HG02981 (cell line): ENCODE measurements around the gene UNC13A.
"Not testable (repeated sequence)": the region's sequence is repeated elsewhere in the genome, so short reads cannot be mapped to it uniquely, and the experiment has no call there.

Experiments used
- ATAC-seq: cut with Tn5 transposase; IDR thresholded peaks from one replicate; pipeline ENCODE4 v1.9.1; 2021; ENCODE audit warnings: mild to moderate bottlenecking, moderate library complexity; ENCODE audit not compliant: unreplicated experiment

UNC13A gene

GRCh38 chr19:17606590-17607185 is 81.5 kb downstream of the UNC13A start:
- no peak for ATAC-seq

- ATAC-seq = peak; percentile 76
These were observed 82.2 kb downstream of the UNC13A start for GRCh38 chr19:17605761-17606589.

- no peak for ATAC-seq
These were observed 83.0 kb downstream of the UNC13A start for GRCh38 chr19:17605117-17605516.

- ATAC-seq = no peak
These were observed 83.7 kb downstream of the UNC13A start for GRCh38 chr19:17604372-17605025.

GRCh38 chr19:17602872-17603510 is 85.2 kb downstream of the UNC13A start:
- ATAC-seq = no peak

GRCh38 chr19:17602217-17602616 is 85.9 kb downstream of the UNC13A start:
- ATAC-seq = no peak

- ATAC-seq = no peak
These were observed 86.5 kb downstream of the UNC13A start for GRCh38 chr19:17601683-17602082.

- no peak for ATAC-seq
These were observed 88.4 kb downstream of the UNC13A start for GRCh38 chr19:17599780-17600179.

GRCh38 chr19:17598953-17599352 is 89.2 kb downstream of the UNC13A start:
- ATAC-seq = no peak

- ATAC-seq = not testable (repeated sequence)
These were observed 90.1 kb downstream of the UNC13A start for GRCh38 chr19:17598063-17598462.

GRCh38 chr19:17594296-17594695 is 93.9 kb downstream of the UNC13A start:
- not testable (repeated sequence) for ATAC-seq

- ATAC-seq = no peak
These were observed 97.3 kb downstream of the UNC13A start for GRCh38 chr19:17590866-17591265.

- not testable (repeated sequence) for ATAC-seq
These were observed 102.8 kb downstream of the UNC13A start for GRCh38 chr19:17585395-17585794.

- no peak for ATAC-seq
These were observed 104.0 kb downstream of the UNC13A start for GRCh38 chr19:17584132-17584531.

GRCh38 chr19:17582613-17583012 is 105.5 kb downstream of the UNC13A start:
- ATAC-seq = no peak

- ATAC-seq = no peak
These were observed 106.8 kb downstream of the UNC13A start for GRCh38 chr19:17581211-17581874.

GRCh38 chr19:17580470-17581144 is 107.5 kb downstream of the UNC13A start:
- ATAC-seq = no peak

- no peak for ATAC-seq
These were observed 108.4 kb downstream of the UNC13A start for GRCh38 chr19:17579661-17580244.

GRCh38 chr19:17577457-17578097 is 110.6 kb downstream of the UNC13A start:
- no peak for ATAC-seq
